ENCODE data around the gene CDH8. TPM values are rescaled to one million over a fixed set of nuclear protein-coding genes. Genes with fewer than 3 reads are reported as not detected.

Gene CDH8
- total and polyA plus RNA-seq, 7 donors = 0.13 to 3.9 (median 0.83) TPM; not detected in 2

- intact Hi-C loops (cut with DNase I) = no loop called here
- Histone ChIP-seq H3K4me1 (no peaks in the 10 kb centered on the region), H3K27ac (no peak overlapping the region), H3K9me3 (no peaks in the 10 kb centered on the region), H3K36me3 (no peaks in the 10 kb centered on the region), H3K27me3 (no peaks in the 10 kb centered on the region), H3K4me3 (no peak overlapping the region)
- WGBS, 2 donors = 46 to 57% methylated on average over 7 of the region's 7 CpGs
- DNase-seq = no peak
- TF ChIP-seq CTCF (IDR thresholded peaks at IDR 0.05) (no peak), POLR2A (IDR thresholded peaks at IDR 0.05) (no peak), EP300 (IDR thresholded peaks at IDR 0.05) (no peak)
Observed at GRCh38 chr16:61968242-61969076, 67.8 kb downstream of the CDH8 start.

GRCh38 chr16:61957075-61957855 lies 79.0 kb downstream of the CDH8 start:
- Histone ChIP-seq H3K27ac (no peak overlapping the region), H3K4me3 (no peak overlapping the region), H3K36me3 (no peaks in the 10 kb centered on the region), H3K4me1 (no peaks in the 10 kb centered on the region), H3K27me3 (no peaks in the 10 kb centered on the region), H3K9me3 (no peaks in the 10 kb centered on the region)
- WGBS, 2 donors = 48 to 57% methylated on average over 8 of the region's 8 CpGs
- intact Hi-C loops (cut with DNase I) = no loop called here
- DNase-seq = no peak
- no peak for TF ChIP-seq POLR2AphosphoS5 (IDR thresholded peaks at IDR 0.05)
- no peak for TF ChIP-seq CTCF (IDR thresholded peaks at IDR 0.05)
- TF ChIP-seq EP300 (IDR thresholded peaks at IDR 0.05) = no peak
- no peak for TF ChIP-seq POLR2A (IDR thresholded peaks at IDR 0.05)

GRCh38 chr16:61952841-61953240 lies 83.4 kb downstream of the CDH8 start:
- intact Hi-C loops (cut with DNase I) = no loop called here
- no peaks in the 10 kb centered on the region for H3K36me3 ChIP-seq
- no peaks in the 10 kb centered on the region for H3K9me3 ChIP-seq
- DNase-seq = no peak
- H3K4me3 ChIP-seq = no peak overlapping the region
- TF ChIP-seq EP300 (IDR thresholded peaks at IDR 0.05) = no peak
- no peak for TF ChIP-seq POLR2A (IDR thresholded peaks at IDR 0.05)
- no peak for TF ChIP-seq POLR2AphosphoS5 (IDR thresholded peaks at IDR 0.05)
- no peak for TF ChIP-seq CTCF (IDR thresholded peaks at IDR 0.05)
- 17 to 44% methylated on average over 1 of the region's 1 CpG for WGBS, 2 donors
- H3K27me3 ChIP-seq = no peaks in the 10 kb centered on the region
- no peaks in the 10 kb centered on the region for H3K4me1 ChIP-seq
- H3K27ac ChIP-seq = no peak overlapping the region

GRCh38 chr16:61948414-61948813 lies 87.8 kb downstream of the CDH8 start:
- Histone ChIP-seq H3K4me1 (no peaks in the 10 kb centered on the region), H3K4me3 (no peak overlapping the region), H3K27me3 (no peaks in the 10 kb centered on the region), H3K9me3 (no peaks in the 10 kb centered on the region), H3K36me3 (no peaks in the 10 kb centered on the region), H3K27ac (no peak overlapping the region)
- 66 to 78% methylated on average over 3 of the region's 3 CpGs for WGBS, 2 donors
- DNase-seq = no peak
- intact Hi-C loops (cut with DNase I) = no loop called here
- TF ChIP-seq CTCF (IDR thresholded peaks at IDR 0.05) (no peak), EP300 (IDR thresholded peaks at IDR 0.05) (no peak), POLR2A (IDR thresholded peaks at IDR 0.05) (no peak), POLR2AphosphoS5 (IDR thresholded peaks at IDR 0.05) (no peak)
